Jurkat, Clone E6-1 (cell line): ENCODE results near the gene CYYR1.
"Not testable (repeated sequence)": the region's sequence is repeated elsewhere in the genome, so short reads cannot be mapped to it uniquely, and the experiment has no call there.

Experiments used
- DNase-seq: peaks from one replicate; pipeline ENCODE4 v3.0.0-alpha.2; 2011; ENCODE audit warnings: low read depth, low spot score
- H3K4me3 ChIP-seq: 2 replicates; pipeline ENCODE4 v1.5.1; 2011; ENCODE audit warnings: mild to moderate bottlenecking, low read length, control low read depth, moderate library complexity

The CYYR1 gene

DNA sequence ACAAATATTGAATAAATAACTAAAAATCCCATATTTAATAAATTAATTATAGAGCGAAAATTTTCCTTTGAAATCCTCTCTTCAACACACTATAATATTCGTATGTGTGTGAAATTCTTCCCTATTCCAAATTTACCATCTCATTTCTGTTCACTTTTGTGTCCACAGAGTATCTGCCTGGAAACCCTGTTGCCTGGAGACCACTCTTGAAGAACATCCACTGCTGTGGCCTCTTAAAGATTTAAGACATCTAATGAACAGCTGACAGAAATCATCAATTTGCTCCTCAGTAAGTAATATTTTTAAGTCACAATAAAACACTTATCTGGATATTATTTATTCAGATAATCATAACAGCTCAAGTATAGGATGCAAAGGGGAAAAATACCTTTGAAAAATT lies 69.7 kb downstream of the CYYR1 start:
- DNase-seq: no peak
- H3K4me3 ChIP-seq: no peak overlapping the region

DNA sequence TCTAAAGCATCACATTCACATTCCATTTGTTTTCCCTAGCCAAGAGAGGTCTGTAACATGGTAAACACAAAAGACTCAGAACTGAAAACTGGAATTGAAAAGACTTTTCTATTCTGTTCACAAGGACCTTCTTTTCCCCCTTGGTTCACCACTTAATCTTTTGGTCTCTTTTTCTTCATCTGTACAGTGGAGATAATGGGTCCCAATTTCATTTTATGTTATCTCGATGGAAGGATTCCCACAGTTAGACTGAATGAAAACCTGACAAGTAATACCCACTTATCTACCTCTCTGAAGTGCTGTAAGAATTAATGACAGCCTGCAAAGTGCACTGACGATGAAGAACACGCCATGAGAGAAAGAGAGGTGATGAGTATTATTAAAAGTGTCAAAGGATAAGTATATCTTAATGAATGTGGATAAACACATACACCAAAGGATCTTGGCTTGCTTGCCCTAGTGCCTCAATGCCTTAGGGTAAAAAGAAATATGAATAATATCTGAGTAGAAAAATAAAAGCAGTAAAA lies 71.5 kb downstream of the CYYR1 start:
- no peak overlapping the region for H3K4me3 ChIP-seq
- DNase-seq: no peak

DNA sequence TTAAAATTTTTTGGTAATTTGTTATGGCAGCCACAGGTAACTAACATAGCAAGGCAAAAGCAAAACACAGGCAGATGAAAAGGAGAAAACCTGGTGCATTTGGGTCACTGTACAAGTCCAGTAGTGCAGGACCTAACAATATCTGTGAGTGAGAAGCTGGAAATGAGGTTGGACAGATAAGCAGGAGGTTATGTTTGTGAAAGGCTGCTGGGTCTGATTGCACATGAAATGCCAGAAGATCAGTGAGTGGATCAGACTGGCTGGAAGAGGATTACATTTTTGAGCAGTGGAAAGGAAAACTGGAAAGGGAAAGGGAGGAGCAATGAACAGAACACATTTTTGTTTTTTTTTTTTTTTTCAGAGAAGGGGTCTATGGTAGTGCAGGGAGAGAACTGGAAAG lies 73.6 kb downstream of the CYYR1 start:
- H3K4me3 ChIP-seq: no peak overlapping the region
- no peak for DNase-seq

DNA sequence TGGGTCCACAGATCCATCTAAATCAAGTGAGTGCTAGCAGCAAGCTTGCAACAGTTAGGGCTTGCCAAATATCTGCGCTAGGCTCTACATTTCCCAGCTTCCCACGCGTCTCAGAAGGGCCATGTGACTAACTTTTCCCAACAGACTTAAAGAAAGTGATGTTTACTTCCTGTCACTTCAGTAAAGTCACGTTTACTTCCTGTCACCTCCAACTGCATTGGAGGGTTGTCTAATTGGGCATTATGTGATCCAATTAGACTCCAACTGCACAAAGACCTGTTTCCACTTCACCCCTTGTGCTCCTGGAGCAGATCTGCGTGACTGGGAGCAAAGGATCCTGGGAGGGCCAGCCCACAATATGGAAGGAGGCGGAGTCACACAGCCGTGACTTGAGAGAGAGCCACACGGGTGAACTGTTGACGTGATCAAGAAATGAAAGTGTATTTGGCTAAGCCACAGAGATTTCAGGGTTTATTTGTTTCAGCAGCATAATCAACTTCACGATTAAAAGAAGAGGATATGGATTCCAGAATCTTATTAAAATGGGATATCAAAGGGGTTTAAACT lies 77.7 kb downstream of the CYYR1 start:
- no peak overlapping the region for H3K4me3 ChIP-seq
- DNase-seq: peak; percentile 0

DNA sequence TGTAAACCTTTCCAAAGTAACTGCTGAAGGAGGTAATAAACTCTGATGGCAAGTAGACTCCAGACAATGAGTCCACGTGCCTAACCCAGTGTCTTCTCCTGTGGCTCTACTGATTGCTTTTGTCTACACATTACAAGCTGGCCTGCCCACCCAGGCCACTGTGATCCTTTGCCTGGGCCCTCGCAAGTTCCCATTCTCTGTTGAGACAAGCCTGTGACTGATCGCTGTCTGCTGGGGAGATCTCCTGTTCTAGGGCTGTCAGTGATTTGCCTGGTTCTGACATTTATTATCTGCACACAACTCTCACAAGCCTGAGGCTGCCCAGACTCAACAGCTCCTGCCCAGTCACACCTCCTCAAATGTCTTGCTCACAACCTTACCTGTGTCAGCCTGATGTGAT lies 81.4 kb downstream of the CYYR1 start:
- H3K4me3 ChIP-seq: no peak overlapping the region
- DNase-seq: no peak

DNA sequence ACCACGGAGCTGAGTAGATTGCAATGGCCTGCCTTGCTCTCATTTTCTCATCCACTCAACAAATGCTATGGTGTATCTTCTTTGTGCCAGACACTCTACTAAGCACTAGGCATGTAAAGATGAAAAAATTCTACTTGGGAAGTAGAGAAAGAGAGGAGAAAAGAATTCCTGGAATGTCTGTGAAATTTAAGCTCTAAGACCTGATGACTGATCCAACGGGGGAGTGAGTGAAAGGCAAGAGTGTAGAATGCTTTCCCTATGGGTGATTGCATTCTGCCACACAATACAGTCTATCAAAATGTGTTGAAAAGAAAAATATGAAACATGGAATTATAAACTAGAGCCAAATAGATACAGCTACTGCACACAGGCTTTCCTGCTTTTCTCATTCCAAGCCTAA lies 82.3 kb downstream of the CYYR1 start:
- no peak for DNase-seq
- no peak overlapping the region for H3K4me3 ChIP-seq

DNA sequence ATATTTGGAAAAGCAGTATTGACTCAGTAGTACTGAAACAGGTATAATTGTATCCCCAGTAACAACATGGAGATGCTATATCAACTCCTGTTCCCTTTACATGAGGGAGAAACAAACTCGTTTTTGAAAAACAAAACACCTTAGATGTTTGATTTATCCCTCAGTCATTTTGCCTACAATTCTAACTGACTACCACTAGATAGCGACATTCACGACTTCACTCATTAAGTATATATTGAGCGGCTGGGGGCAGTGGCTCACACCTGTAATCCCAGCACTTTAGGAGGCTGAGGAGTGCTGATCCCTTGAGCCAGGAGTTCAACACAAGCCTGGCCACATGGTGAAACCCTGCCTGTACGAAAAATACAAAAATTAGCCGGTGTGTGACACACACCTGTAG lies 83.3 kb downstream of the CYYR1 start:
- DNase-seq: no peak
- H3K4me3 ChIP-seq: no peak overlapping the region

DNA sequence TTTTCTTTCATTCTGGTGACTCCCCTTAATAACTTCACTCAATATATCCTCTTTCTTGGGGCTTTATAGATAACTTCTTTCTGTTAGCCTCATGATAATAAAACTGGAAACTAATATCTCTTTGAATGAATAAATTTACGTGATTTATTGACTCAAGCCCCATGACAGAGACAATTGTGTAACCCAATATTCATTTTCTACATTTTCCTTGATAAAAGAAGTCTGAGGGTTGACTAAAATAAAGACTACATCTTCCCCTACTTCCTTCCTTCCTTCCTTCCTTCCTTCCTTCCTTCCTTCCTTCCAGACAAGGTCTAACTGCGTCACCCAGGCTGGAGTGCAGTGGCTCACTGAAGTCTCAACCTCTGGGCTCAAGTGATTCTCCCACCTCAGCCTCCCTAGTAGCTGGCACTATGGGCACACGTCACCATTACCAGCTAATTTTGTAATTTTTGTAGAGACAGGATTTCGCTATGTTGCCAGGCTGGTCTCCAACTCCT lies 85.1 kb downstream of the CYYR1 start:
- no peak for DNase-seq
- no peak overlapping the region for H3K4me3 ChIP-seq

DNA sequence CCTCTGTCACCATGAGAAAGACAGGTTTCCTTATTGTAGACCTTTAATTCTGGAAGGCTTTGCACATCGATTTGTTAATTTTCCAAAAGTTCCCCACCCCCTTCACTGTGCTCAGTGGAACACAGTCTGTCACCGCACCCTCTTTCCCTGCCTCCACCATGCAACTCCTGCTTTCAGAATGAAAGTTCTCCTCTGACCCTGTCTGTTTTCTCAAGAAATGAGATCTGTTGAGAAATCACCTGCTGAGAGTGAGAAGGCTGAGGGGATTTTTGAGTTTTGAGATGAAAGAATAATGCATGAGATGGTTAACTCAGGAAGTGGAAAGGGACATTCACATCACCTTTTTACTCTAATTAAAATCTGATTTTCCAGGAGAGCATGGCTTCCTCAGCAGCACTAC lies 99.6 kb downstream of the CYYR1 start:
- no peak overlapping the region for H3K4me3 ChIP-seq
- no peak for DNase-seq

DNA sequence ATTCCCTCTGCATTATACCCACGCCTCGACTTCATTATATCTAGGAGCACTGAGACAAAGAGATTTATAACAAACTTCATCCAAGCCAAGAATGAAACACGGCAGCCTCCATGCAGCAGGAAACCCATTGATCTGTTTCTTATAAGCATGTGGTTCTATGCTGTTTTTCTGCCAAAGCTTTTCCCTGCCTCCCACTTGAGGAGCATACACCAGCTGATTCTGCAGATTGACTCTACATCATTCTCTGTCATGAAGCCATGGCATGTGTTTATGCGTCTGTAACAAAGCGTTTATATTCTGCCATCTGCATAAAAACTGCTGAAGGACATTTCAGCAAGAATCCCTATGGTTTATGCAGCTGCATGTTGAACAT lies 102.0 kb downstream of the CYYR1 start:
- no peak for DNase-seq
- H3K4me3 ChIP-seq: no peak overlapping the region

DNA sequence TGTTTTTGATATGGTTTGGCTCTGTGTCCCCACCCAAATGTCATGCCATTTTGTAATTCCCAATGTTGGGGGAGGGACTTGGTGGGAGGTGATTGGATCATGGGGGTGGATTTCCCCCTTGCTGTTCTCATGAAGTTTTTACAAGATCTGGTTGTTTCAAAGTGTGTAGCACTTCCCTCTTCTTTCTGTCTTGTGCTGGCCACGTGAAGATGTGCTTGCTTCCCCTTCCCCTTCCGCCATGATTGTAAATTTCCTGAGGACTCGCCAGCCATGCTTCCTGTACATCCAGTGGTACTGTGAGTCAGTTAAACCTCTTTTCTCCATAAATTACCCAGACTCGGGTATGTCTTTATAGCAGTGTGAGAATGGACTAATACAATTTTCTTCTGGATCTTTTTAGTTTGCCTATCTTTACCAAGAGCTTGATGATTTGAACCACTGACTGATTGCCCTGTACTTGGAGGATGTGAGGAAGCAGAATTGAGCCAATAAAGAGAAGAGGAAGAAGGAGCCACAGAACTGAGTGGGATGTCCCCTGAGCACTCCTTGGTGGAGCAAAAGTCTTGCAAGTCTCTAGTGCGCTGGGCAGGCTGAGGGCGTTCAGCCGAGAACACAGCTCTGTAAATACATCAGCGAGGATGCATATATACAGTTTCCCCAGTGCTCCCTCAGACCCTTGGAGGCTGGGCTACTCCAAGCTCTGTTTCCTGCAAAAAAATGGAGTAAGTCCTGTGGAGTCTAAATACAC lies 102.6 kb downstream of the CYYR1 start:
- H3K4me3 ChIP-seq: no peak overlapping the region
- DNase-seq: no peak

DNA sequence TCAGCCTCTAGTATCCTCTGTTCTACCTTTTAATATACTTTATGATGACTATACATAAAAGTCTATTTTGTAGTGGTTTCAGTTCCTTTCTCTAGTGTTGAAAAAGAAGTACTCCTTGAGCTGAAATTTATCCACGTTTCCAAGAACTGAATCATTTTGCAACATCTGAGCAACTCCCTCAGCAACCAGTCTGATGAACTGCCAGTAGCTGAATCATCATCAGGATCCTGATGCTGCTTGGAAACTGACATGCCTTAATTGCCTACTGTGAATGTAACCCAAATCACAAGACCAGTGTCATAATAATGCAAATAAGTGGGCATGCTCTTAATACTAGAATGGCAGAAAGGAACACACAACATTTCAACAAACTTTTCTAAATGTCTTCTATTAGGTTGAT lies 103.3 kb downstream of the CYYR1 start:
- no peak overlapping the region for H3K4me3 ChIP-seq
- no peak for DNase-seq

DNA sequence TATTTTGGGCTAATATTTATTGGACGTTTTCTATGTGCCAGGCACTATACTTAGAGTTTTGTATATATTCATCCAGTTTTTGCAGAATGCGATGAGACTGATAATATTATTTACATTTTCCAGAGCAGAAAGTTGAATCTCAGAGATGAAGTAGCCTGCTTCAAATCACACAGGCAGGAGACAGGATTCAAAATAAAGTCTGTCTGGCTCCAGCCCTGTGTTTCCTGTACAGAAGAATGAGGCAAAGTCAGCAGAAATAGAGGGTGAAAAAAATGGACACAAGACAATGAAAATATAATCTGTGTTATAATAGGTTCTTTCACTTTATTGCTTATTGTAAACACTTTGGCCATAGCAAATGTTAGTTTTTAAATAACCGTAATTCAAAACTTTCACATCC lies 107.2 kb downstream of the CYYR1 start:
- DNase-seq: no peak
- H3K4me3 ChIP-seq: no peak overlapping the region

DNA sequence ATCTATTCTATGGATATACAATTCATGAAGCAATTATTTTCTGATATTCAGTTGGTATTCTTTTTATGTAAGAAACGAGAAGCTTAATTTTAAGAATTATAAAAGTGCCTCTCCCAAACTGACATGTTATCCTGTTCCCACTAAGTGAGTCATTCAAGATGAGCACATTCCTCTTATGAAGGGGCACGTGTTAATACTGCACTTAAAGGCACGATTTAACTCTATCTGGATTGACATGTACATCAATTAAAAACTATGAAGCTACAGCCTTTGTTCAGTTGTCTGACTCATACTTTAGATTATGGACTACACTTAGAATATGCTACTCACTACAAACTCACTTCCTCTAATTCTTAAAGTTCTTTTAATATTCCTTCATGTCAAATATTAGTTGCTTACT lies 111.6 kb downstream of the CYYR1 start:
- no peak for DNase-seq
- H3K4me3 ChIP-seq: no peak overlapping the region

DNA sequence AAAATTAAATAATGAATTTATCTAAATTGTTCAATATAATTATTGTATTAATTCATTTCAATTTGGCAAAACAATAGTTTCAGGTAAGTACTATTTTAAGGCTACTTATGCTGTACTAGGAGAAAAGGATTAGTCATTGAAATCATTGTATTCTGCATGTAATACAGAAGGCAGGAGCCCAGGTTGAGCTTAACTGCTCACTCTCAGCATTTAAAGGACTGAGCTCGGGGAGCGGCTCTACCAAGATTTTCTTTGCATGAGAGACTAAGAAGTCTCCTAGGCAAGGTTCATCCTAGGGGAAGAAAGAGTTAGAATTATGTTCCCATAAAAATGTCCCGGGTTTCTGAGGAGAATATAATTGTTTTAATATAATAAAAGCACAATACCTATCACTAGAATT lies 112.5 kb downstream of the CYYR1 start:
- H3K4me3 ChIP-seq: no peak overlapping the region
- DNase-seq: no peak

DNA sequence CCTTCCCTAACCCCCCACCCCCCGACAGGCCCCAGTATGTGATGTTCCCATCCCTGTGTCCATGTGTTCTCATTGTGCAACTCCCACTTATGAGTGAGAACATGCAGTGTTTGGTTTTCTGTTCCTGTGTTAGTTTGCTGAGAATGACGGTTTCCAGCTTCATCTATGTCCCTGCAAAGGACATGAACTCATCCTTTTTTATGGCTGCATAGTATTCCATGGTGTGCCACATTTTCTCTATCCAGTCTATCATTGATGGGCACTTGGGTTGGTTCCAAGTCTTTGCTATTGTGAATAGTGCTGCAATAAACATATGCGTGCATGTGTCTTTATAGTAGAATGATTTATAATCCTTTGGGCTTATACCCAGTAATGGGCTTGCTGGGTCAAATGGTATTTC lies 114.2 kb downstream of the CYYR1 start:
- not testable (repeated sequence) for DNase-seq, H3K4me3 ChIP-seq

DNA sequence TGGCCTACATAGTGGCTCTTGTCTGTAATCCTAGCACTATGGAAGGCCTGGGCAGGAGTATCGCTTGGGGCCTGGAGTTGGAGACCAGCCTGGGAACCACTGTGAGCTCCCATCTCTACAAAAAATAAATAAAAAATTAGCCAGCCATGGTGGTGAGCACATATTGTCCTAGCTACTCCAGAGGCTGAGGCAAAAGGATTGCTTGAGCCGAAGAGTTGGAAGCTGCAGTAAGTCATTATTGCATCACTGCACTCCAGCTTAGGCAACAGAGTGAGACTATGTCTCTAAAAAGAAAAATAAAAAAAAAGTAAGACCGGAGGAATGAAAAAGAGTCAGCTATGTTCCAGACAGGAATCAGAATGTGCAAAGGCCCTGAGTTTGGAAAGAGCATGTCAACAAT lies 115.3 kb downstream of the CYYR1 start:
- H3K4me3 ChIP-seq: no peak overlapping the region
- no peak for DNase-seq

DNA sequence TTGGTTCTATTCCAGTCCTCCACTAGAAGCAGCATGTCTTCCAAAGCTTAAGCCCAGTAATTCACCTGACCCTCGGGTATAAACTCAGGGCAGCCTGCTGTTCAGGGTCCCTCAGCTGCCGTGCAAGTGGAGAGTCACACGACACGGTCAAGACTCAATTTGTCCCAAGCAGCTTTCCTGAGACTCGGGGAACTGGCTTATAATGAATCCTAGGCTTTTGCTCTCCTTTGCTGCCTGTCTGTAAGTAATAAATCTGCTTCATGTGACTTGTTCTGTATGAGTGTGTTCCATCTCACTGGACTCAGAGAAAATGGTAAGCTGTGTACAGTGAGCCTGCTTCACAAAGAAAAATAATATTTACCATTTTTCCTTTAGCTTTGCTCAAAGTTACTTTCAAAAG lies 119.8 kb downstream of the CYYR1 start:
- no peak for DNase-seq
- no peak overlapping the region for H3K4me3 ChIP-seq

DNA sequence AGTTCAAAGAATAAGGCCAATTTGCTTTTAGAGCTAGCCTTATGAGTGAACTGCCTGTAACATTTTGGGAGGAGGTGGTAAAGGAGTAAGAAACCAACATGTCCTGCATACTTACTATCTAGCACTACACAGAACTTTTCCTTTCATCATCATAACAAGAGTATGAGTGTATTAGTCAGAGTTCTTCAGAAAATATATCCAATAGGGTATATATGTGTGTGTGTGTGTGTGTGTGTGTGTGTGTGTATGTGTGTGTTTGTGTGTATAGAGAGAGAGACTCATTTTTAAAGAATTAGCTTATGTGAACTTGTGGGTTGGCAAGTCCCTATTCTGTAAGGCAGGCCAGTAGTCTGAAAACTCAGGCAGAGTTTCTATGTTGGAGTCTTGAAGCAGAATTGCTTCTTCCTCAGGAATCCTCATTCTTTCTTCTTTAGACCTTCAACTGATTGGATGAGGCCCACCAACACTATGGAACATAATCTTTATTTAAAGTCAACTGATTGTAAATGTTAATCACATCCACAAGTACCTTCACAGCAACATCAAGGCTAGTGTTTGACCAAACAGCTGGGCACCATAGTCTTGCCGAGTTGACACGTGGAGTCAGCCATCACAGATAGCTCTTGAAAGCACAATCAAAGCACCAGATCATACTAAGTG lies 121.9 kb downstream of the CYYR1 start:
- H3K4me3 ChIP-seq: no peak overlapping the region

DNA sequence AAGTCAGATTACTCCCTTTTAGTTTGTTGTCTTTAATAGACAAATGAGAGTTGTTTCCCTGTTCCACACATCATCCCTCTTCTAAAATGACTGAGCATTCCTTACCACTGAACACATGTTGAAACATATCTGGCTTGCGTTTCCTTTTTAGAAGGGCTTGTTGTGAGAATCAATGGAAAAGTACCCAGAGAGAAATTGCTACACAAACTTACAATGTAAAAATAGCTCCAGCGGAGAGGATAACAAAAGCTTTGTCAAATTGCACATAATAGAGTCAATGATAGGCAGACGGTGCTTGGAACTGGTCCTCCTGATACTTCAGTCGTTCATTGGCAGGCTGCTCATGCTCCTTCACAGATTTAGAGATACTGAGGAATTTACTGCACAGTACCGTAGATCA lies 123.9 kb downstream of the CYYR1 start:
- H3K4me3 ChIP-seq: no peak overlapping the region
- DNase-seq: no peak

More for the DNA sequence above, 121.9 kb downstream of the CYYR1 start:
- no peak for DNase-seq
